T-helper 2 cell treated with Interferon-gamma antibody and Interleukin-4, amounts not matched to agents 5 μg/mL and 100 μg/mL, for 36 hours (primary cell): ENCODE data around the gene LCE1B.

Source experiments
- DNase-seq: peaks from one replicate; pipeline ENCODE4 v3.0.0; 2021; ENCODE audit warnings: low spot score
- H3K27ac Mint-ChIP-seq: one replicate; pipeline ENCODE4 v1.8.0; 2021; ENCODE audit warnings: mild to moderate bottlenecking, mixed read lengths
- H3K27me3 Mint-ChIP-seq: one replicate; pipeline ENCODE4 v1.8.0; 2021; ENCODE audit warnings: low read depth, mixed read lengths
- H3K36me3 Mint-ChIP-seq: one replicate; pipeline ENCODE4 v1.8.0; 2021; ENCODE audit warnings: low read depth, mixed read lengths
- H3K4me1 Mint-ChIP-seq: one replicate; pipeline ENCODE4 v1.8.0; 2021; ENCODE audit warnings: low read depth, mixed read lengths
- H3K4me3 Mint-ChIP-seq: one replicate; pipeline ENCODE4 v1.8.0; 2022; ENCODE audit warnings: mild to moderate bottlenecking, moderate library complexity, mixed read lengths
- H3K9me3 Mint-ChIP-seq: one replicate; pipeline ENCODE4 v1.8.0; 2021; ENCODE audit warnings: mixed read lengths

Gene LCE1B, protein sequence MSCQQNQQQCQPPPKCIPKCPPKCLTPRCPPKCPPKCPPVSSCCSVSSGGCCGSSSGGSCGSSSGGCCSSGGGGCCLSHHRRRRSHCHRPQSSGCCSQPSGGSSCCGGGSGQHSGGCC

GRCh38 chr1:152811671-152812070, at the start of gene LCE1B:
Gene LCE1B, plus strand, starts transcription at chr1:152811971. Its CDS starts 476 bp downstream, at chr1:152812447.
- Mint-ChIP-seq H3K27me3 (no peaks in the 10 kb centered on the region), H3K36me3 (no peaks in the 10 kb centered on the region), H3K4me1 (no peaks in the 10 kb centered on the region), H3K27ac (no peak within 1 kb of the TSS), H3K4me3 (no peak within 1 kb of the TSS), H3K9me3 (no peaks in the 10 kb centered on the region)
- DNase-seq = no peak

- no peak overlapping the region for H3K27ac Mint-ChIP-seq
- no peaks in the 10 kb centered on the region for H3K27me3 Mint-ChIP-seq
- no peaks in the 10 kb centered on the region for H3K9me3 Mint-ChIP-seq
- no peaks in the 10 kb centered on the region for H3K36me3 Mint-ChIP-seq
- H3K4me3 Mint-ChIP-seq = no peak overlapping the region
- H3K4me1 Mint-ChIP-seq = no peaks in the 10 kb centered on the region
- DNase-seq = no peak
Measured at GRCh38 chr1:152768847-152769533, 42.8 kb upstream of the LCE1B start.

DNA sequence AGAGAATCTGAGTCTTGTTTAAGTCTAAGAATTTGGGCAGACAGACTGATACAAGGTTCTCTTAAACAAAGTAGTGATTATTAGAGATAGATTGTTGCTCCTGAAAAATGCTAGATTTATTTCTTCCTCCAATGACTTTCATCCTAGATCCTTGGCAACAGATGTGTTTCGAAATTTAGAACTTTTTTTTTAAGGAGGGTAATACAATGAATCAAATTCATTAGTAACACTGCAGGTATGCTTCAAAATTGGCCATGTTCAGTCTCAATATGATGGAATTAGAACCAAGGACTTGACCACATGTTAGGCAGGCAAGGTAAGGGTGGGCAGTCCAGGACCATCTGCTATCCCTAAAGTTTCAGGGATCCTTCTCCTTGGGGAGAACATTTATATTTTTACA, 41.4 kb upstream of the LCE1B start:
- no peak for DNase-seq
- Mint-ChIP-seq H3K27ac (no peak overlapping the region), H3K27me3 (no peaks in the 10 kb centered on the region), H3K4me1 (no peaks in the 10 kb centered on the region), H3K9me3 (no peaks in the 10 kb centered on the region), H3K4me3 (no peak overlapping the region), H3K36me3 (no peaks in the 10 kb centered on the region)

DNA sequence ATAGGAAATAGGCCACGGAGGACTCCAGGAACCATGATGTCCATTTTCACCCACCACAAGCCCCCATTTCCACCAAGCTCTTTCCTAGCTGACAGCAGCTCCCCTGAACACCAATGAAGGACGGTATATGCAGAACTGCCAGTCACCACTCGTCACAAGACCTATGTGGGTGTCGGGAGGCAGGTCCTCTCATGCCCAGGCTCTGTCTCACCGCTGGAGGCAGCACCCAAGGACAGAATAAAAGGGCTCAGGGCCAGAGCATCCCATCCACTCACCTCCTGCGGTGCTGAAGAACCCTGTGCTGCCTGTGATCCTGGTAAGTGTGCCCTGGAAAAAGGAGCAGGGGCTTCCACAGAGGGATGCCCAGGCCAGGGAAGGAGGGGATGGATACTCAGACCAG, 36.9 kb upstream of the LCE1B start, which contains the start of gene LCE1F:
Gene LCE1F, plus strand, starts transcription at position 266 of the 400 bp plus-strand sequence. CDS start 1,232 bp downstream, outside the sequence.
- H3K4me3 Mint-ChIP-seq = no peak within 1 kb of the TSS
- H3K36me3 Mint-ChIP-seq = no peaks in the 10 kb centered on the region
- H3K4me1 Mint-ChIP-seq = no peaks in the 10 kb centered on the region
- no peaks in the 10 kb centered on the region for H3K9me3 Mint-ChIP-seq
- H3K27ac Mint-ChIP-seq = no peak within 1 kb of the TSS
- H3K27me3 Mint-ChIP-seq = no peaks in the 10 kb centered on the region
- DNase-seq = no peak

DNA sequence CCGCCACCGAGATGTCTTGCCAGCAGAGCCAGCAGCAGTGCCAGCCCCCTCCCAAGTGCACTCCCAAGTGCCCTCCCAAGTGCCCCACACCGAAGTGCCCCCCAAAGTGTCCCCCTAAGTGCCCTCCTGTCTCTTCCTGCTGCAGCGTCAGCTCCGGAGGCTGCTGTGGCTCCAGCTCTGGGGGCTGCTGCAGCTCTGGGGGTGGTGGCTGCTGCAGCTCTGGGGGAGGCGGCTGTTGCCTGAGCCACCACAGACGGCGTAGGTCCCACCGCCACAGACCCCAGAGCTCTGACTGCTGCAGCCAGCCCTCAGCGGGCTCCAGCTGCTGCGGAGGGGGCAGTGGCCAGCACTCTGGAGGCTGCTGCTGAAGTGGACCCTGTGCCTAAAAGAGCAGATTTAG, 35.4 kb upstream of the LCE1B start:
- H3K9me3 Mint-ChIP-seq = no peaks in the 10 kb centered on the region
- no peak overlapping the region for H3K4me3 Mint-ChIP-seq
- no peaks in the 10 kb centered on the region for H3K4me1 Mint-ChIP-seq
- H3K27ac Mint-ChIP-seq = no peak overlapping the region
- no peaks in the 10 kb centered on the region for H3K27me3 Mint-ChIP-seq
- H3K36me3 Mint-ChIP-seq = no peaks in the 10 kb centered on the region
- no peak for DNase-seq

DNA sequence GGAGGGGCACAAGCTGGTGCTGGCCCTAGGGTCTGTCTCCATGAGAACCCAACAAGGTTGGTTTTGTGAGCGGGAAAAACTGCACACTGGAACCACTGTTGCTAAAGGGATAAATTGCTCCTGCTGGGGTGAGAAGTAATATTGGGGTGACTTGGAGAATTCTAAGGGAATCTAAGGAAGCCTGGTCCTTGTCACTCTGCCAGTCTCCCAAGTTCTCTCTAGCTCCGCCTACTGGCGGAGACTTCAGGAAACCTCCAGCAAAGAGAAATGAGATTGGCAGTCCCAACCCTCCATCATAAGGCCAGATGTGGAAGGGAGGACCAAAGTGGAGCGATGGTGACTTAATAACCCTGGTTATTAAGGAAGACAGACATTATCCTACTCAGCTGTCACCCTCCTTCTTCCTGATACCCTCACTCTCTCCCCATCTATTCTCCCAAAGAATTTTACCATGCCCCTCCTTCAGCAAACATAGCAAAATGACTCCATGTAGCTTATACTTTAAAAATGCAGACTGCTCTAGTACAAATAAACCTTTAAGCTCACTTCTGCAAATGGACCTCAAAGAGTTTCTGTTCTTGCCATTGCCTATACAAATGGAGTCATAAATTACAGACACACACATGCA, 34.1 kb upstream of the LCE1B start:
- DNase-seq = no peak
- H3K9me3 Mint-ChIP-seq = no peaks in the 10 kb centered on the region
- no peak overlapping the region for H3K27ac Mint-ChIP-seq
- no peaks in the 10 kb centered on the region for H3K4me1 Mint-ChIP-seq
- H3K27me3 Mint-ChIP-seq = no peaks in the 10 kb centered on the region
- H3K36me3 Mint-ChIP-seq = no peaks in the 10 kb centered on the region
- H3K4me3 Mint-ChIP-seq = no peak overlapping the region

DNA sequence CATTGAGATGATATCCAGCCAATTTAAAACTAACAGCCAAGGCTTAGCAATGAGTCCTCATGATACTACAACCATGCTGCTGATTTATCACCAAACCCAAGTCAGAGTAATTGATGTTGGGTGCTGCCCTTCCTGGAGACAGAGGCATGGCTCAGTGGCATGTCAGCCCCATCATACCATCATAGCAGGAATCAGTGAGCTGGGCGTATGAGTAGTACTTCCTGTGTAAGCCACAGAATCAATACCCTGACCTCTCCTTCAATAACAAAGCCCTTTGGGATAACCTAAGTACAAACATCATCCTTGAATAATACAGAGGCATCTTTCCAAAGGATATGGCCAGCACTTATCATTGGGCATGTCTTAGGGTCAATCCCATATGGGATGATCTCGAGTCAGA, 28.7 kb upstream of the LCE1B start:
- Mint-ChIP-seq H3K27me3 (peaks cover 7% of the 10 kb centered on the region), H3K4me1 (no peaks in the 10 kb centered on the region), H3K27ac (no peak overlapping the region), H3K4me3 (no peak overlapping the region), H3K9me3 (no peaks in the 10 kb centered on the region), H3K36me3 (no peaks in the 10 kb centered on the region)
- no peak for DNase-seq

DNA sequence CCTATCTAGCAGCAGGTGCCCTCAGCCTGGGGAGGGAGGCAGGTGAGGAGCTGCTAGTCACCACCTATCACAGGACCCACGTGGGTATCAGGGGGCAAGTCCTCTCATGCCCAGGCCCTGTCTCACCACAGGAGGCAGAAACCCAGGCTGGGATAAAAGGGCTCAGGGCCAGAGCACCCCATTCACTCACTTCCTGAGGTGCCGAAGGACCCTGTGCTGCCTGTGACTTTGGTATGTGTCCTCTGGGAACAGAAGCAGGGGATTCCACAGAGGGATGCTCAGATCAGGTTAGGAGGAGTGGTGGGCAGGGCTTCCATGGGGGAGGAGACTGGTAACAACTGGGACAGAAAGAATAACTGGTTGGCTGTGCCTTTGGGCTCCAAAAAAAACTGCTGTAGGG, 25.7 kb upstream of the LCE1B start, which contains the start of gene LCE1E:
Gene LCE1E, plus strand, starts transcription at position 181 of the 400 bp plus-strand sequence. CDS start 1,043 bp downstream, outside the sequence.
- no peak within 1 kb of the TSS for H3K4me3 Mint-ChIP-seq
- no peaks in the 10 kb centered on the region for H3K36me3 Mint-ChIP-seq
- no peaks in the 10 kb centered on the region for H3K9me3 Mint-ChIP-seq
- no peak for DNase-seq
- H3K27me3 Mint-ChIP-seq = peaks cover 7% of the 10 kb centered on the region
- no peaks in the 10 kb centered on the region for H3K4me1 Mint-ChIP-seq
- no peak within 1 kb of the TSS for H3K27ac Mint-ChIP-seq

- H3K27me3 Mint-ChIP-seq = peaks cover 4% of the 10 kb centered on the region
Measured at GRCh38 chr1:152795686-152796085, 16.1 kb upstream of the LCE1B start.

GRCh38 chr1:152796421-152796820, 15.3 kb upstream of the LCE1B start, which contains the start of gene LCE1D:
Gene LCE1D, plus strand, starts transcription at chr1:152796721. Its CDS starts 1,074 bp downstream, at chr1:152797795.
- Mint-ChIP-seq H3K4me3 (no peak within 1 kb of the TSS), H3K4me1 (no peaks in the 10 kb centered on the region), H3K27ac (no peak within 1 kb of the TSS), H3K9me3 (no peaks in the 10 kb centered on the region), H3K36me3 (no peaks in the 10 kb centered on the region), H3K27me3 (peaks cover 4% of the 10 kb centered on the region)
- no peak for DNase-seq

More at GRCh38 chr1:152795686-152796085, 16.1 kb upstream of the LCE1B start:
- Mint-ChIP-seq H3K27ac (no peak overlapping the region), H3K36me3 (no peaks in the 10 kb centered on the region), H3K9me3 (no peaks in the 10 kb centered on the region), H3K4me1 (no peaks in the 10 kb centered on the region), H3K4me3 (no peak overlapping the region)
- DNase-seq = no peak

- H3K4me1 Mint-ChIP-seq = no peaks in the 10 kb centered on the region
- H3K36me3 Mint-ChIP-seq = no peaks in the 10 kb centered on the region
- DNase-seq = no peak
- H3K4me3 Mint-ChIP-seq = no peak overlapping the region
- H3K9me3 Mint-ChIP-seq = no peaks in the 10 kb centered on the region
- peaks cover 10% of the 10 kb centered on the region for H3K27me3 Mint-ChIP-seq
- H3K27ac Mint-ChIP-seq = no peak overlapping the region
Measured at GRCh38 chr1:152801333-152801732, 10.4 kb upstream of the LCE1B start.

DNA sequence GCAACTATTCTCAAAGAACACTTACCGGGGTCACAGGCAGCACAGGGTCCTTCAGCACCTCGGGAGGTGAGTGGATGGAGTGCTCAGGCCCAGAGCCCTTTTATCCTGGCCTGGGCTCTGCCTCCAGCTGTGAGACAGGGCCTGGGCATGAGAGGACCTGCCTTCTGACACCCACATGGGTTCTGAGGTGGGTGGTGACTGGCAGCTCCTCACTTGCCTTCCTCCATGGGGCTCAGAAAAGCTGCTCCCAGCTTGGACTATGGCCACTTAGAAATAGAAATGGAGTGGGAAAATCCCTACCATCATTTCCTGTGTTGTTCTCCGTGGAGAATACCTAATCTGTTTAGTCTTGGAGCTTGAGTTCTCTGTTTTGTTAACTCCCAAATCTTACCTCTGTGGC, 5.2 kb upstream of the LCE1B start, which contains the start of gene LCE1C:
Gene LCE1C, minus strand, starts transcription at position 76 of the 400 bp plus-strand sequence. CDS start 1,173 bp downstream, outside the sequence.
- Mint-ChIP-seq H3K27me3 (peaks cover 6% of the 10 kb centered on the region), H3K27ac (no peak within 1 kb of the TSS), H3K36me3 (no peaks in the 10 kb centered on the region), H3K4me3 (no peak within 1 kb of the TSS), H3K9me3 (no peaks in the 10 kb centered on the region), H3K4me1 (no peaks in the 10 kb centered on the region)
- DNase-seq = no peak

DNA sequence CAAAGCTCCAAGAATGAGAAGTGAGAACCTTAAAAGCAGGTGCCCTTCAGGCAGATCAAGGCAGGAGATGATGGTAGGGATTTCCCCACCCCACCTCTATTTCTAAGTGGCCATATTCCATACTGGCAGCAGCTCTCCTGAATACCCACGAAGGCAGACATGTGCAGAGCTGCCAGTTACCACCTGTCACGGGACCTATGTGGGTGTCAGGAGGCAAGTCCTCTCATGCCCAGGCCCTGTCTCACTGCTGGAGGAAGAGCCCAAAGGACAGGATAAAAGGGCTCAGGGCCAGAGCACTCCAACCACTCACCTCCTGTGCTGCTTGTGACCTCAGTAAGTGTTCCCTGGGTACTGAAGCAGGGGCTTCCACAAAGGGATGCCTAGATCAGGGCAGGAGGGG, 721 bp upstream of the LCE1B start:
- H3K4me3 Mint-ChIP-seq = no peak overlapping the region
- no peak for DNase-seq
- no peaks in the 10 kb centered on the region for H3K9me3 Mint-ChIP-seq
- no peaks in the 10 kb centered on the region for H3K36me3 Mint-ChIP-seq
- H3K4me1 Mint-ChIP-seq = no peaks in the 10 kb centered on the region
- no peak overlapping the region for H3K27ac Mint-ChIP-seq
- no peaks in the 10 kb centered on the region for H3K27me3 Mint-ChIP-seq

DNA sequence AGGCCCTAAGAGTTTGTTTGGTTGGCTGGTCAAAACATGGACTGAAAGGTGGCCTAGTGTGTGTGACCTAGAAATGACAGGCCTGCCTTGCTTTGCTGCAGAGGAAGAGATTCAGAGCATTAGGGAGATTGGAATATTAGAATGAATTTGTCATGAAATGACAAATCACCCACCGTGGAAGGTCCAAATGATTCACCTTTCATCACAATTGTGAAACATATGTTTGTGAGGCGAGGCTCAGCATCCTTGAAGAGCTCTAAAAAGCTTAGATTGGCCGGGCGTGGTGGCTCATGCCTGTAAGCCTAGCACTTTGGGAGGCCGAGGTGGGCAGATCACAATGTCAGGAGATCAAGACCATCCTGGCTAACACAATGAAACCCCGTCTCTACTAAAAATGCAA, 5.5 kb downstream of the LCE1B start:
- Mint-ChIP-seq H3K36me3 (no peaks in the 10 kb centered on the region), H3K4me3 (no peak overlapping the region), H3K27ac (no peak overlapping the region), H3K9me3 (no peaks in the 10 kb centered on the region), H3K27me3 (no peaks in the 10 kb centered on the region), H3K4me1 (no peaks in the 10 kb centered on the region)
- no peak for DNase-seq
